GM12878 (cell line): ENCODE measurements around the gene SPINK4.

ENCODE experiments used
- BCL11A ChIP-seq: IDR thresholded peaks from 2 replicates; pipeline ENCODE4 v1.6.1; 2011; ENCODE audit warnings: low read depth, low read length
- CEBPB ChIP-seq, 2 experiments: fragments of 150-350 bp in 1 of 2; IDR thresholded peaks; 2 replicates each; pipeline ENCODE4 v1.6.1; 2012 to 2014; ENCODE audit warnings: low read depth in 2 of 2, low read length in 2 of 2, borderline replicate concordance in 1 of 2, inconsistent platforms in 1 of 2
- EZH2 ChIP-seq: IDR thresholded peaks from 2 replicates; pipeline ENCODE4 v1.6.1; 2012; ENCODE audit warnings: low read depth, mild to moderate bottlenecking, control low read depth, inconsistent platforms, low read length, borderline replicate concordance; ENCODE audit not compliant: control insufficient read depth
- FOS ChIP-seq: IDR thresholded peaks from 3 replicates; pipeline ENCODE4 v1.6.1; 2011; ENCODE audit warnings: borderline replicate concordance; ENCODE audit not compliant: insufficient read length; ENCODE audit errors: extremely low read depth
- HDAC6 ChIP-seq: fragments of 200-600 bp; sonication (generic); IDR thresholded peaks from one replicate; pipeline ENCODE4 v1.8.0; 2017; ENCODE audit warnings: antibody characterized with exemption; ENCODE audit not compliant: unreplicated experiment
- LARP7 ChIP-seq: fragments of 450-650 bp; IDR thresholded peaks from 2 replicates; pipeline ENCODE4 v1.6.1; 2017; ENCODE audit warnings: mild to moderate bottlenecking
- MXI1 ChIP-seq: fragments of 150-350 bp; IDR thresholded peaks from 2 replicates; pipeline ENCODE4 v1.6.1; 2011; ENCODE audit warnings: low read depth, mild to moderate bottlenecking, inconsistent platforms, low read length, improper control_type of control experiment
- MYC ChIP-seq: IDR thresholded peaks from 2 replicates; pipeline ENCODE4 v1.6.1; 2011; ENCODE audit warnings: mild to moderate bottlenecking, low read length, moderate library complexity, inconsistent platforms; ENCODE audit not compliant: insufficient read depth, insufficient replicate concordance, insufficient read length, severe bottlenecking
- POLR2A ChIP-seq: IDR thresholded peaks from 2 replicates; pipeline ENCODE4 v1.6.1; 2011; ENCODE audit warnings: low read depth, mild to moderate bottlenecking, low read length
- POLR2AphosphoS5 ChIP-seq: IDR thresholded peaks from 2 replicates; pipeline ENCODE4 v1.6.1; 2011; ENCODE audit warnings: mild to moderate bottlenecking, low read length, inconsistent platforms
- RAD21 ChIP-seq: IDR thresholded peaks from 2 replicates; pipeline ENCODE4 v1.6.1; 2011; ENCODE audit warnings: mild to moderate bottlenecking, low read depth, low read length, moderate library complexity; ENCODE audit not compliant: insufficient read depth
- TAF1 ChIP-seq: IDR thresholded peaks from 2 replicates; pipeline ENCODE4 v1.6.1; 2011; ENCODE audit warnings: mild to moderate bottlenecking, low read depth, low read length, borderline replicate concordance
- ZNF274 ChIP-seq: IDR thresholded peaks from one replicate; pipeline ENCODE4 v1.8.0; 2011; ENCODE audit not compliant: insufficient read length, insufficient read depth
- TF ChIP-seq, protein P1 (sequence below), 3 experiments: IDR thresholded peaks in 2 of 3; conservative IDR thresholded peaks in 1 of 3; 2 replicates each; pipeline ENCODE4 v1.5.1; 2011; ENCODE audit warnings: low read depth in 3 of 3, low read length in 3 of 3, mild to moderate bottlenecking in 3 of 3, control low read depth in 2 of 3, moderate library complexity in 2 of 3, inconsistent platforms in 1 of 3, mixed read lengths in 1 of 3; ENCODE audit not compliant: control insufficient read depth in 2 of 3, insufficient read depth in 1 of 3; ENCODE audit errors: extremely low read depth in 1 of 3

DNA sequence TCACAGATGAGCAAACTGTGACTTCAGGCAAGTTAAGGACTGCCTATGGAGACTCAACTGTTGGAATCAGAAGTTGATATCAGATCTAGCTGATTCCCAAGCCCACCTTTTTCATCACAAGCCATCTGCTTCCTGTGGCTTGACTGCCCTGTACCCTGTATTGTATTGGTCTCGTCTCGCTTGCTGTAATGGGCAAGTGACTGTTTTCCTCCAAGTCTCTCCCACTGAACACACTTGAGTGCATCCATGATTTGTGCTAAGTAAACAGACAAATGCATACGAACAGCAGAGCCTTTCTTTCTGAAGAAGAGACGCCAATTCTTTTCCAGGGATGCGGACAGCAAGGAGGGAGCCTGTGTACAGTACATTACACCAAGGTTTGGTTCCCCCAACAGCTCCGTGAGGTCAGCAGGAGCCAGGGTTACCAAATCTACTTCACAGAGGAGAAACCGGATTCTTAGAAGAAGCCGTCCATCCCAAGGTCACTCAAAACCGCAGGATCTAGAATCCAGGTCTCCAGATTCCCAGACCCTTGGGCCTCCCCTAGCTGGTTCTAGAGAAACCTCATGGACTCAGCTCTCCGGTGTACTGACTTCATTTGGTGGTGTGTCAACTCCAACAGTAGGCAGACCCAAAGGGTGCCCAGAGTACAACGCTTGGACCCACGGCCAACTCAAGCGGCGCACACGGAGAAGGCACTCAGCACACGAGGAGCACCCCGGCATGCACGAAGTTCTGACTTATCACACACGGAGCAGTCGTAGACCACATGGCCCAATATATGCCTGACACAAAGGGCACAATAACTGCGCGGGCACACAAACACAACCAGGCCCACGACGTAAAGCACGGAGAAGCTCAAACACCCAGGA, 23.4 kb downstream of the SPINK4 start:
- TF ChIP-seq, protein P1, sequence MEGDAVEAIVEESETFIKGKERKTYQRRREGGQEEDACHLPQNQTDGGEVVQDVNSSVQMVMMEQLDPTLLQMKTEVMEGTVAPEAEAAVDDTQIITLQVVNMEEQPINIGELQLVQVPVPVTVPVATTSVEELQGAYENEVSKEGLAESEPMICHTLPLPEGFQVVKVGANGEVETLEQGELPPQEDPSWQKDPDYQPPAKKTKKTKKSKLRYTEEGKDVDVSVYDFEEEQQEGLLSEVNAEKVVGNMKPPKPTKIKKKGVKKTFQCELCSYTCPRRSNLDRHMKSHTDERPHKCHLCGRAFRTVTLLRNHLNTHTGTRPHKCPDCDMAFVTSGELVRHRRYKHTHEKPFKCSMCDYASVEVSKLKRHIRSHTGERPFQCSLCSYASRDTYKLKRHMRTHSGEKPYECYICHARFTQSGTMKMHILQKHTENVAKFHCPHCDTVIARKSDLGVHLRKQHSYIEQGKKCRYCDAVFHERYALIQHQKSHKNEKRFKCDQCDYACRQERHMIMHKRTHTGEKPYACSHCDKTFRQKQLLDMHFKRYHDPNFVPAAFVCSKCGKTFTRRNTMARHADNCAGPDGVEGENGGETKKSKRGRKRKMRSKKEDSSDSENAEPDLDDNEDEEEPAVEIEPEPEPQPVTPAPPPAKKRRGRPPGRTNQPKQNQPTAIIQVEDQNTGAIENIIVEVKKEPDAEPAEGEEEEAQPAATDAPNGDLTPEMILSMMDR (IDR thresholded peaks at IDR 0.05 in 2 of 3, conservative IDR thresholded peaks at IDR 0.05 in 1 of 3; ENCODE audit: control insufficient read depth in 2 of 3, extremely low read depth in 1 of 3, insufficient read depth in 1 of 3, low read depth in 3 of 3, low read length in 3 of 3): no peak
- TF ChIP-seq EZH2 (no peak), RAD21 (no peak), POLR2A (0 out of 2 replicates have a peak, but pooled peaks have one; percentile 5), HDAC6 (no peak), MXI1 (peak; percentile 85; the same call in 1 of the 2 replicates), POLR2AphosphoS5 (no peak), TAF1 (no peak), CEBPB (IDR thresholded peaks at IDR 0.05; ENCODE audit: borderline replicate concordance in 1 of 2, low read depth in 2 of 2, low read length in 2 of 2) (no peak), ZNF274 (no peak), MYC (no peak), LARP7 (no peak), FOS (no peak), BCL11A (no peak)
